GM21717 (cell line): ENCODE results near the gene TYW5.
A peak's percentile ranks its signal among the peaks of the same experiment; 100 is the strongest.

Source experiments
- ATAC-seq: cut with Tn5 transposase; IDR thresholded peaks from one replicate; pipeline ENCODE4 v1.9.1; 2021; ENCODE audit warnings: mild to moderate bottlenecking, moderate library complexity; ENCODE audit not compliant: unreplicated experiment

The TYW5 gene

GRCh38 chr2:199955339-199956061, at the start of gene TYW5, which contains the start of gene MAIP1:
Gene TYW5 (minus strand): TSS chr2:199955491. CDS start chr2:199955470, 21 bp downstream.
Gene MAIP1 (plus strand): TSS chr2:199955582. CDS start chr2:199955799, 217 bp downstream.
- peak; percentile 92 for ATAC-seq

- no peak for ATAC-seq
Measured at GRCh38 chr2:200003444-200003843, 48.2 kb upstream of the TYW5 start.

GRCh38 chr2:200000444-200001163, 45.3 kb upstream of the TYW5 start:
- no peak for ATAC-seq

- no peak for ATAC-seq
Measured at GRCh38 chr2:199999166-199999565, 43.9 kb upstream of the TYW5 start.

GRCh38 chr2:199997296-199997695, 42.0 kb upstream of the TYW5 start:
- no peak for ATAC-seq

- no peak for ATAC-seq
Measured at GRCh38 chr2:199994896-199995295, 39.6 kb upstream of the TYW5 start.

GRCh38 chr2:199994371-199994770, 39.1 kb upstream of the TYW5 start:
- ATAC-seq, result no peak

- no peak for ATAC-seq
Measured at GRCh38 chr2:199992296-199992695, 37.0 kb upstream of the TYW5 start.

- ATAC-seq, result no peak
Measured at GRCh38 chr2:199991691-199992090, 36.4 kb upstream of the TYW5 start.

GRCh38 chr2:199989822-199990221, 34.5 kb upstream of the TYW5 start:
- ATAC-seq, result no peak

- no peak for ATAC-seq
Measured at GRCh38 chr2:199988151-199988550, 32.9 kb upstream of the TYW5 start.

GRCh38 chr2:199987586-199987985, 32.3 kb upstream of the TYW5 start:
- no peak for ATAC-seq

- peak; percentile 74 for ATAC-seq
Measured at GRCh38 chr2:199985625-199986207, 30.4 kb upstream of the TYW5 start.

GRCh38 chr2:199984755-199985154, 29.5 kb upstream of the TYW5 start:
- ATAC-seq, result no peak

GRCh38 chr2:199984159-199984558, 28.9 kb upstream of the TYW5 start:
- ATAC-seq, result no peak

GRCh38 chr2:199983534-199983933, 28.2 kb upstream of the TYW5 start:
- no peak for ATAC-seq

- no peak for ATAC-seq
Measured at GRCh38 chr2:199982126-199982843, 27.0 kb upstream of the TYW5 start.

GRCh38 chr2:199979832-199980628, 24.7 kb upstream of the TYW5 start:
- peak; percentile 37 for ATAC-seq

GRCh38 chr2:199979398-199979797, 24.1 kb upstream of the TYW5 start:
- no peak for ATAC-seq

GRCh38 chr2:199977984-199978415, 22.7 kb upstream of the TYW5 start:
- ATAC-seq, result peak; percentile 84
